WTC11 (cell line): ENCODE measurements around the gene PFKFB4.

Experiments used
- CTCF ChIP-seq: fragments of 200-600 bp; IDR thresholded peaks from 2 replicates; pipeline ENCODE4 v1.8.0; 2022; ENCODE audit warnings: antibody characterized with exemption
- FOXP1 ChIP-seq: sonication (generic); formaldehyde crosslinking; IDR thresholded peaks from 2 replicates; pipeline ENCODE4 v1.8.0; 2022; ENCODE audit warnings: missing genetic modification reagents, mild to moderate bottlenecking, moderate library complexity, borderline replicate concordance
- TP53 ChIP-seq: sonication (generic); formaldehyde crosslinking; IDR thresholded peaks from 2 replicates; pipeline ENCODE4 v1.8.1; 2023; ENCODE audit warnings: mild to moderate bottlenecking, missing genetic modification reagents
- TF ChIP-seq, protein P1 (sequence below): sonication (generic); formaldehyde crosslinking; IDR thresholded peaks from 2 replicates; pipeline ENCODE4 v1.8.0; 2023; ENCODE audit warnings: missing genetic modification reagents

- TF ChIP-seq CTCF (no peak), TP53 (CRISPR knock-in tag) (no peak), FOXP1 (CRISPR knock-in tag) (no peak)
- TF ChIP-seq, protein P1, sequence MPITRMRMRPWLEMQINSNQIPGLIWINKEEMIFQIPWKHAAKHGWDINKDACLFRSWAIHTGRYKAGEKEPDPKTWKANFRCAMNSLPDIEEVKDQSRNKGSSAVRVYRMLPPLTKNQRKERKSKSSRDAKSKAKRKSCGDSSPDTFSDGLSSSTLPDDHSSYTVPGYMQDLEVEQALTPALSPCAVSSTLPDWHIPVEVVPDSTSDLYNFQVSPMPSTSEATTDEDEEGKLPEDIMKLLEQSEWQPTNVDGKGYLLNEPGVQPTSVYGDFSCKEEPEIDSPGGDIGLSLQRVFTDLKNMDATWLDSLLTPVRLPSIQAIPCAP (CRISPR knock-in tag): no peak
These were observed 37.8 kb downstream of the PFKFB4 start for GRCh38 chr3:48518638-48519276.
